IPS DF 6.9 (cell line): ENCODE results near the gene AHRR.

Experiments used
- DNase-seq: peaks from one replicate; pipeline ENCODE4 v3.0.0-alpha.2; 2013; ENCODE audit warnings: low read depth, low spot score
- H3K27ac ChIP-seq: one replicate; pipeline ENCODE4 v1.5.1; 2013; ENCODE audit warnings: low read length, control low read depth
- H3K27me3 ChIP-seq: 2 replicates; pipeline ENCODE4 v1.6.1; 2013; ENCODE audit warnings: mild to moderate bottlenecking, low read length; ENCODE audit not compliant: control insufficient read depth, insufficient read depth
- H3K36me3 ChIP-seq: 2 replicates; pipeline ENCODE4 v1.6.1; 2013; ENCODE audit warnings: low read length; ENCODE audit not compliant: control insufficient read depth, insufficient read depth
- H3K4me1 ChIP-seq: 2 replicates; pipeline ENCODE4 v1.6.1; 2013; ENCODE audit warnings: low read length; ENCODE audit not compliant: control insufficient read depth, insufficient read depth
- H3K4me3 ChIP-seq: 2 replicates; pipeline ENCODE4 v1.5.1; 2013; ENCODE audit warnings: mild to moderate bottlenecking, low read length
- H3K9me3 ChIP-seq: 2 replicates; pipeline ENCODE4 v1.6.1; 2013; ENCODE audit warnings: low read length, inconsistent platforms; ENCODE audit not compliant: control insufficient read depth, insufficient read depth
- WGBS: extraction: QIAGEN DNeasy Blood & Tissue Kit; methylation state at CpG from one replicate; pipeline ENCODE4 v1.1.7; 2013; ENCODE audit warnings: mixed read lengths, missing lambda C conversion rate; ENCODE audit not compliant: insufficient read length, insufficient coverage; 5-methylcytosine and 5-hydroxymethylcytosine counted together

AHRR gene

DNA sequence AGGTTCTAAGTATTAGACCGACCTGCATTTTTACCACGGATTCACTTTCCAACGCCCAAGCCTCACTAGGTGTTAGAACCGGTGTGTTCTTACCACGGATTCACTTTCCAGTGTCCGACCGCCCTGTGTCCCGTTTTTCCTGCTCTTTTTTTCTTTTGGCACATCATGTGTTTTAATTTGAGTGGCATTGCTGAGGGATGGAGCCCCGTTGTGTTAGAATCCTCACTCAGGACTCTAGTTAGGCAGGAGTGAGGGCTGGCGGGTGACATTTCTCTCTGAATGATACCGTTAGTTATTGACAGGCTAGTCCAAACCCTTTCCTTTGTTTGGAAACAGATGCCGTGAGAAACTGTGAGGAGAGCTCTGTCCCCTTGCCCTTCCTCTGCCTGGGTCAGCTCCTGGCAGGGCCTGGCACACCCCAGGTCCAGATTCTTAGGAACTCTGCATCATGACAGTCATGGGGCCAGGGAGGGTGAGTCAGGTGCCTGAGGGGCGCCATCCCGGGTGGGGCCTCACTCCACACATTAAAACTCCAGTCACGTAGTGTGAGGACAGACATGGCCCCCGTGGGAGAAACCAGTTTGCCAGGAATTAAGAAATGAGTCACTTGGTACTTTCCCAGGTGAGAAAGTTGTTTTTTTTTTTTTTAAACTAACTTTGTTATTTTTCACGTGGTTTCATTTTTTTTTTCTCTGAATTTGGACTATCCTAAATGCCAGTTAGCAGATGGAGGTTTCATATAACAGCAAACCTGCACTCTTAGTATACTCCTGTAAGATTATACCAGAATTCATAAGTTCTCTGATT is 137.2 kb downstream of the AHRR start:
- H3K27me3 ChIP-seq, result no peaks in the 10 kb centered on the region
- H3K4me3 ChIP-seq, result no peak overlapping the region
- peaks cover 4% of the 10 kb centered on the region for H3K4me1 ChIP-seq
- no peak for DNase-seq
- no peaks in the 10 kb centered on the region for H3K9me3 ChIP-seq
- no peak overlapping the region for H3K27ac ChIP-seq
- WGBS, result no CpG with 5 or more reads among the region's 17 CpGs
- peaks cover 13% of the 10 kb centered on the region for H3K36me3 ChIP-seq

DNA sequence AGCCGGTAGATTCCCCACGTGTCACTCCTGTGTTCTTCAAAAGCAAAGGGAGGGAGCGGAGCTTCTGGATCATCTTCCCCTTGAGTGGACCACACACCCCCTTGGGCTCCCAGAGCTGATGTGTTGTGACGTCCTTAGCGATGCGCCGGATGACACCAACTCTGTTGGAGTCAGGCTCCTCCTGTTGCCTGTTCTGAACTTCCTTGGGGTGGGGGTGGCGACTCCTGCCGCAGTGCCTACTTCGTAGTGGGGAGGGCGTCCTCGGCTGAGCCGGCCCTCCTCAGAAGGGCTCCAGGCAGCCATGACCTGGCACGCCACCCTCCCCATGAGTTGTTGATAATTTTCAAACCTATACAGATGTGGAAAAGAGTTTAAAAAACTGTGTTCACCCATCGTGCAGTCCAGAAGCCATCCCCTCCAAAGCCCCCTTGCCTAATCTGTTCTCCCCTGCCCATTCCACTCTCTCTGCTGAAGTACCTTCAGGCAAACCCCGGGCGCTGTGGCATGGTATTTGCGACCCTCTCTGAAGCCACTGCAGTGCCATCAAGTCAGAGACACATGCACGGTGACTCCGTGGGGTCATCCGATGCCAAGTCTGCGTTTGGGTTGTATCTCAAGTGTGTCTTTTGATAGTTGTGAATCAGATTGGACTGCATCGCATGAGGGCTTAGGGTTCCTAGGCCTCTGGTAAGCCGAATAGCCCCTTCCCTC is 138.2 kb downstream of the AHRR start:
- no peak for DNase-seq
- no peaks in the 10 kb centered on the region for H3K27me3 ChIP-seq
- H3K36me3 ChIP-seq, result peaks cover 16% of the 10 kb centered on the region
- H3K9me3 ChIP-seq, result no peaks in the 10 kb centered on the region
- no CpG with 5 or more reads among the region's 24 CpGs for WGBS
- H3K4me1 ChIP-seq, result peaks cover 4% of the 10 kb centered on the region
- H3K4me3 ChIP-seq, result no peak overlapping the region
- no peak overlapping the region for H3K27ac ChIP-seq

- peaks cover 16% of the 10 kb centered on the region for H3K36me3 ChIP-seq
- no peak for DNase-seq
These were observed 138.7 kb downstream of the AHRR start for GRCh38 chr5:460273-460625.

DNA sequence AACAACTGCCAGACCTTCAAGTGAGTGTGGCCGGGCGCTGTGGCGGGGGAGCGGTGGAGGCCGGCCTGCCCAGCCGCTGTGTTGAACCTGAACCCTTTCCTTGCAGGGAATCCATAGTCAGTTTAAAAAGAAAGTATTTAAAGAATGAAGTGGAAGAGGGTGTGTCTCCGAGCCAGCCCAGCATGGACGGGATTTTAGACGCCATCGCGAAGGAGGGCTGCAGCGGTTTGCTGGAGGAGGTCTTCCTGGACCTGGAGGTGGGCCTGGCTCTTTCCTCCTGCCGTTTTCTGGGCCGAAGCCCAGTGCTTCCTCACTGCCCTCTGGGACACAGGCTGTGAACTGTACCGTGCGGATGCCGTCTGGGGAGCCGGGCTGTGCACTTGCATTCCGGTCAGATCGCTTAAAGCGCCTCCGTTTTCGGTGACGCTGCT is 140.6 kb downstream of the AHRR start:
- Histone ChIP-seq H3K4me3 (no peak overlapping the region), H3K27me3 (no peaks in the 10 kb centered on the region), H3K9me3 (no peaks in the 10 kb centered on the region), H3K36me3 (peaks cover 18% of the 10 kb centered on the region), H3K27ac (no peak overlapping the region), H3K4me1 (no peaks in the 10 kb centered on the region)
- DNase-seq, result no peak
- no CpG with 5 or more reads among the region's 24 CpGs for WGBS

More at GRCh38 chr5:460273-460625, 138.7 kb downstream of the AHRR start:
- no peak overlapping the region for H3K4me3 ChIP-seq
- WGBS, result no CpG with 5 or more reads among the region's 8 CpGs
- no peak overlapping the region for H3K27ac ChIP-seq
- H3K9me3 ChIP-seq, result no peaks in the 10 kb centered on the region
- no peaks in the 10 kb centered on the region for H3K4me1 ChIP-seq
- H3K27me3 ChIP-seq, result no peaks in the 10 kb centered on the region

DNA sequence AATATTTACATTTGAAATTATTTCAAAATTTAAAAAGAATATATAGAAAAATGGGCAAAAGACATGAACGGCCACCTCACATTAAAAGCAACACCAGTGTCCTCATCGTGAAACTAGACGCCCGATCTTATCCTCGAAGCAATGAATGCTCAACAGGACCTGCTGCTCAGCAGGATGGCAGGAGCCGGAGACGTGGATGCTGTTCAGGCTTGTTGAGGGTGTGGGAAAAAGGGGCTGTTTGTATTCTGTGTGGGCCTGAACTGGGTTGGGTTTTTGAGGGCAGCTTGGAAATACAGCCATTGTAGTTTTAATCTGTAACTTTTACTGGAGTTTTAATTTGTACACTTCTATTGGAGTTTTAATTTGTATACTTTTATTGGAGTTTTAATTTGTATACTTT is 141.8 kb downstream of the AHRR start:
- H3K4me1 ChIP-seq, result no peaks in the 10 kb centered on the region
- no CpG with 5 or more reads among the region's 7 CpGs for WGBS
- no peak overlapping the region for H3K4me3 ChIP-seq
- no peak for DNase-seq
- no peak overlapping the region for H3K27ac ChIP-seq
- no peaks in the 10 kb centered on the region for H3K9me3 ChIP-seq
- H3K36me3 ChIP-seq, result peaks cover 18% of the 10 kb centered on the region
- no peaks in the 10 kb centered on the region for H3K27me3 ChIP-seq

DNA sequence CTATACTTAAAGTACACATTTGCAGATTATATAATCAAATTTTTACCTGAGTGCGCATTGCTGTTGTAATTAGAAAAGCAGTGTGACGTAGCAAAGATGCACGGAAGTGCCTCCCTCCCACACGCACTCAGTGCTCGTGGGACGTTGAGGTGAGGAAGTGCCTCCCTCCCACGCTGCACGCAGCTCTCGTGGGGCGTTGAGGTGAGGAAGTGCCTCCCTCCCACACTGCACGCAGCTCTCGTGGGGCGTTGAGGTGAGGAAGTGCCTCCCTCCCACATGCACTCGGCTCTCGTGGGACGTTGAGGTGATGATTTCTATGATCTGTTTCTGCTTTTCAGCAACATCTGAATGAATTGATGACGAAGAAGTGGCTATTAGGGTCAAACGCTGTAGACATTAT is 142.4 kb downstream of the AHRR start:
- Histone ChIP-seq H3K4me1 (no peaks in the 10 kb centered on the region), H3K27me3 (no peaks in the 10 kb centered on the region), H3K27ac (no peak overlapping the region), H3K4me3 (no peak overlapping the region), H3K9me3 (no peaks in the 10 kb centered on the region), H3K36me3 (peaks cover 18% of the 10 kb centered on the region)
- DNase-seq, result no peak
- no CpG with 5 or more reads among the region's 18 CpGs for WGBS

DNA sequence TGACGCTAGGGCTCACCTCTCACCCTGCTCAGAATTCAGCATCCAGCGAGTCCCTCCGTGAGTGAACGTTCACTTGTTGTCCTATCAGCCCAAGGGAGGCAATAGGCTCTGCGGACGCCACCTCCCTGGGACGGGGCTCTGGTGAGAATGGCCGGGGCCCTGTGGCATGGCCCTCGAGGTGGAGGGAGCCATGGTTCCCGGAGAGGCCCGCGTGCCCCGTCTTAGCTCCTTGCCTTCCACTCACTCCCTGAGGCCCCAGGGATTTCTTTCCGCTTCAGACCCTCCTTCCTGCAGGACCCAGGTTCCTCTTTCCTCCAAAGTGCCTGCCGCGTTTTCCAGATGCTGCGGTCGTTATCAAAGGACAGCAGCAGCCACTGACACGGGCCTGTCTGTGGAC is 142.9 kb downstream of the AHRR start:
- WGBS, result no CpG with 5 or more reads among the region's 19 CpGs

GRCh38 chr5:464843-465590 is 143.5 kb downstream of the AHRR start:
- H3K4me1 ChIP-seq, result no peaks in the 10 kb centered on the region
- H3K4me3 ChIP-seq, result no peak overlapping the region
- DNase-seq, result no peak
- no CpG with 5 or more reads among the region's 63 CpGs for WGBS
- H3K27me3 ChIP-seq, result no peaks in the 10 kb centered on the region
- no peak overlapping the region for H3K27ac ChIP-seq
- H3K9me3 ChIP-seq, result no peaks in the 10 kb centered on the region
- H3K36me3 ChIP-seq, result peaks cover 12% of the 10 kb centered on the region

More for the DNA sequence above, 142.9 kb downstream of the AHRR start:
- H3K27me3 ChIP-seq, result no peaks in the 10 kb centered on the region
- no peaks in the 10 kb centered on the region for H3K9me3 ChIP-seq
- H3K4me1 ChIP-seq, result no peaks in the 10 kb centered on the region
- DNase-seq, result no peak
- no peak overlapping the region for H3K4me3 ChIP-seq
- peaks cover 18% of the 10 kb centered on the region for H3K36me3 ChIP-seq
- H3K27ac ChIP-seq, result no peak overlapping the region

DNA sequence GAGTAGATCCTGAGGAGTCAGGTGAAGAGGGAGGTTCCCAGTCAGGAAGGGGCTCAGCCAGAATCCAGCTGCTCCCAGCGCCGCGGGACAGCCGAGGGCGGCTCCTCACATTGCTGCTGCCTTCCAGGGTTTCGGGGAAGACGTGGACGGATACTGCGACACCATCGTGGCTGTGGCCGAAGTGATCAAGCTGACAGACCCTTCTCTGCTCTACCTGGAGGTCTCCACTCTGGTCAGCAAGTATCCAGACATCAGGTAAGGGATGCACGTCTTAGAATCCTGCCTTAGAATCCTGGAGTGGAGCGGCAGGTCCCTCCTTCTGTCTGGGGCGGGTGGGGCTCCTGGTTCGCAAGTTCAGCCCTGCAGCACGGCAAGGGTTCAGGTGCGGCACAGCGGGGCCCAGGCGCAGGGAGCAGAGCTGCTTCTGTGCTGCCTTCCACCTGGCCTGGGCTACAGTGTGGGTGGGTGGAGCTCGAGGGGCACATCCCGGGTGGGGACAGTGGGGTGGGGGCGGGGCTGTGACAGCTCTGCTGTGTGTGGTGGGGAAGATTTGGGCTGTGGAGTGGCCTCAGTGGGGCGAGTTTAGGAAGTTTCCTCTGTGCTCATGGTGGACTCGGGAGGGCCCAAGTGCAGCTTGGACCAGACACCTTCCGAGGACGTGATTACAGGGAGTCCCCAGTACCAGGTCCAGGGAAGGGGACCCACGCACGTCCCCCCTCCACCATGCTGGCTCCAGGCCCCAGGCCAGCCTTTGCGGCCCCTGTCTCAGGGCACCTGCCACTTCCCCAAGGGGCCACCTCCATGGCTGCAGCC is 144.3 kb downstream of the AHRR start:
- Histone ChIP-seq H3K9me3 (no peaks in the 10 kb centered on the region), H3K36me3 (peaks cover 8% of the 10 kb centered on the region; the same call in 1 of the 2 replicates), H3K27me3 (no peaks in the 10 kb centered on the region), H3K4me3 (no peak overlapping the region), H3K27ac (no peak overlapping the region), H3K4me1 (no peaks in the 10 kb centered on the region)
- no CpG with 5 or more reads among the region's 29 CpGs for WGBS
- DNase-seq, result no peak
